Epithelial cell of proximal tubule (primary cell): ENCODE measurements around the gene PADI3. TPM values are rescaled to one million over a fixed set of nuclear protein-coding genes. Genes with fewer than 3 reads are reported as not detected.

ENCODE experiments used
- DNase-seq: peaks from one replicate; pipeline ENCODE4 v3.0.0-alpha.2; 2011; ENCODE audit warnings: low read depth
- H3K4me3 ChIP-seq: 2 replicates; pipeline ENCODE4 v1.5.1; 2011; ENCODE audit warnings: low read depth, mild to moderate bottlenecking, low read length
- total RNA-seq: library from RNA; depleted of rRNA; stranded (reverse); fragments of >200 nt; gene quantifications from 2 replicates; pipeline ENCODE4 v1.2.3, GENCODE V29; 2015
- TF ChIP-seq, protein P1 (sequence below): conservative IDR thresholded peaks from 2 replicates; pipeline ENCODE4 v1.5.1; 2012; ENCODE audit warnings: low read depth, mild to moderate bottlenecking, low read length

Gene PADI3
- total RNA-seq, 1 donor from 2014 or later: not detected

DNA sequence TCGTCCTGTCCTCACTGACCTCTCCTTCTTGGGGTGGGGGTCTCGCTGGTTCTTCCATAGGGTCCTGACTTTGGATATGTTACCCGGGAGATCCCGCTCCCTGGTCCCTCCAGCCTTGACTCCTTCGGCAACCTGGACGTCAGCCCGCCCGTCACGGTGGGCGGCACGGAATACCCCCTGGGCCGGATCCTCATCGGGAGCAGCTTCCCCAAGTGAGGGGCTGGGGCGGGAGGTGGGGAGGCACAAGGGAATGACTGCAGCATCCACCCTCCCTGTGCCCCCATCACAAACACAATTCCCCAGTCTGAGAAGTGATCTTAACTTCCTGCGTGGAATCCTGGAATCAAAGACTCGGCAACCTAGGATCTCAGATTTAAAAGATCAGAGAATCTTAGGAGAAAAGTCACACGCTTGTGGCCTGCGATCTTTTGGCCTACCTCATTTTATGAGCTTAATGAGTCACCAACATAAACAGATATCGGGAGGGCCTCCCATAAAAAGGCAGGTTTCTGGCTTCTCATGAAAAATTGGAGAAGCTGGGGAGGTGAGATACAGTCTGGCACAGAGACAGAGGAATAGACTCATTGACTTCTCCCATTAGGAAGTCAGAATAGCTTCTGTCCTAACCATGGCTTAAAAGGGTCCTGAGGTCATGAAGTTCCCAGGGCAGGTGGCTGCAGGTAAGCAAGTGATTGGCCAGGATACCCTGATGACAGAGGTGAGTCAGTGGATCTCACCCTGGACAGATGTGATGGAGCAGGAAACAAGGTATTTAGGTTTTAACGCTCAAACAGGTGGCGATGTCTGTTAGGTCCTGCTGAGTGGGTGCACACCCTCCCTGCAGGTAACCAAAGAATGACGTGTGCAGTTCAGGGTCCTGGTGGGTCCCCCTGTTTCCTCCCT lies 15.9 kb upstream of the PADI3 start:
- TF ChIP-seq, protein P1, sequence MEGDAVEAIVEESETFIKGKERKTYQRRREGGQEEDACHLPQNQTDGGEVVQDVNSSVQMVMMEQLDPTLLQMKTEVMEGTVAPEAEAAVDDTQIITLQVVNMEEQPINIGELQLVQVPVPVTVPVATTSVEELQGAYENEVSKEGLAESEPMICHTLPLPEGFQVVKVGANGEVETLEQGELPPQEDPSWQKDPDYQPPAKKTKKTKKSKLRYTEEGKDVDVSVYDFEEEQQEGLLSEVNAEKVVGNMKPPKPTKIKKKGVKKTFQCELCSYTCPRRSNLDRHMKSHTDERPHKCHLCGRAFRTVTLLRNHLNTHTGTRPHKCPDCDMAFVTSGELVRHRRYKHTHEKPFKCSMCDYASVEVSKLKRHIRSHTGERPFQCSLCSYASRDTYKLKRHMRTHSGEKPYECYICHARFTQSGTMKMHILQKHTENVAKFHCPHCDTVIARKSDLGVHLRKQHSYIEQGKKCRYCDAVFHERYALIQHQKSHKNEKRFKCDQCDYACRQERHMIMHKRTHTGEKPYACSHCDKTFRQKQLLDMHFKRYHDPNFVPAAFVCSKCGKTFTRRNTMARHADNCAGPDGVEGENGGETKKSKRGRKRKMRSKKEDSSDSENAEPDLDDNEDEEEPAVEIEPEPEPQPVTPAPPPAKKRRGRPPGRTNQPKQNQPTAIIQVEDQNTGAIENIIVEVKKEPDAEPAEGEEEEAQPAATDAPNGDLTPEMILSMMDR: no peak
- H3K4me3 ChIP-seq: peak overlapping the region; percentile 8
- DNase-seq: peak; percentile 80

DNA sequence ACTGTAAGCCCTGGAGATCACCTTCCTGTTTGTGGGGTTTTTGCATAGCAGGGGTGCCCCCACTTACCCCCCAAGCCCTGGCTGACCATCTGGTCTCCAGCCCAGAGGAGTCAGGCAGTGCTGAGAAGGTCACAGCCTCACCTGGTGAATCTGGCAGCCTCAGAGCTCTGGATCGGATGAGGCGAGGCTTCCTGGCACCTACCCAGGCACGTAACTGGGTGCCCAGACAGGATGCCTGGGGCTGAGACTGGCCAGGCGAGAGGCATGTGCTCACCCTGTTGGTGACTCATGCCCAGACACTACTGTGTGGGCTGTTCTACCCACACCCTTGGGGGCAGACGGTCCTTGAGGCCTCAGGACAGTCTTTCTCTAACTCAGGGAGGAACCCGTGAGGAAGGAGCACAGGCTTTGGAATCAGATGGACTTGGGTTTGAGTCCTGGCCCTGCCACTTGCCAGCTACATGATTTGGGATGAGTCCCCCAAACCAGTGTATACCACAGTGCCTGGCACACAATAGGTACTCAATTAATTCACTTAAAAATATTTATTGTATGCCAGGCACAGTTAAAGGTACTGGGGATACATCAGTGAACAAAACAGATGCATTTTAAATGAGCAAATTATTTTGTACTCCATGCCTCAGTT lies 15.1 kb upstream of the PADI3 start:
- TF ChIP-seq, protein P1: no peak
- peak; percentile 74 for DNase-seq
- peak overlapping the region; percentile 8 for H3K4me3 ChIP-seq

DNA sequence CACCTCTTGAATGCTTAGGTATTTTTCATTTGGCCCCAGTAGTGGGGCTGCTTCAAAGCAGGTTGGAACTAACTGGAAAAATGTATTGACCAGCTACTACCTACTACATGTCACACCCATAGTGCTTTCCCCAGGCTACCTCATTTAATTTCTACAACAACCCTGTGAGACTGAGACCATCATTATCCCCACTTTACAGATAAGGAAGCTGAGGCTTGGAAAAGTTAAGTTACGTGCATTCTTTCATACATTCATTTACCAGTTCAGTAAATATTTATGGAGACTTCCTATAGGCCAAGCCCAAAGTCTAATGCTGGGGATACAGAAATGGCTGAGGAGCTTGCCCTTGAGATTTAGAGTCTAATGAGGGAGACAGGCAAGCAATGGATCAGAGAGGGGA lies 14.5 kb upstream of the PADI3 start:
- no peak for DNase-seq
- TF ChIP-seq, protein P1: no peak
- H3K4me3 ChIP-seq: no peak overlapping the region

DNA sequence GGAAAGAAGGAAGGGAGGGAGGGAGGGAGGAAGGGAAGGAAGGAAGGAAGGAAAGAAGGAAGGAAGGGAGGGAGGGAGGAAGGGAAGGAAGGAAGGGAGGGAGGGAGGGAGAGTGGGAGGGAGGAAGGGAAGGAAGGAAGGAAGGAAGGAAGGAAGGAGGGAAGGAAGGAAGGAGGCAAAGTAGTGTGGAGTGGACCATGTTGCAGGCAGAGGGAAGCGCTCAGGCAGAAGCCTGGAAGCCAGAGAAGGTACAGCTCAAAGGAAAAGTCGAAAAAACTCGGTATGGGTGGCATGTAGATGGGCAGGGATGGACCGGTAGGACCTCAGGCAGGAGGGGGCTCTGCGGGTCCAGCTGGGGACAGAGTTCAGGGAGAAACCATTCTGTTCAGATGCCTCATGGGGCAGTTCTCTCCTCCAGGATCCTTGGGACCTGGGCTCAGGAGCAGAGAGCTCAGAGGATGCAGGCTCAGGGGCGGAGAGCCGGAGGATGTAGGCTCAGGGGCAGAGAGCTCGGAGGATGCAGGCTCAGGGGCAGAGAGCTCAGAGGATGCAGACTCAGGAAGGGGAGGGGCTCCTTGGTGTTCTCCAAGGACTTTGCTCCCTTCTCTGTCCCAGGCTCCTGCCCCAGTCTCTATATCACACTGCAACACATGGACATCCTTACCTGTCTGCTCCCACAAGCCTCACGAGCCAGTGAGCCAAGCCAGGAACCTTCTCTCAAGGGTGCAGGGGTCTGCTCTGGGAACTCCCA lies 13.6 kb upstream of the PADI3 start:
- no peak overlapping the region for H3K4me3 ChIP-seq
- no peak for DNase-seq
- TF ChIP-seq, protein P1: no peak

DNA sequence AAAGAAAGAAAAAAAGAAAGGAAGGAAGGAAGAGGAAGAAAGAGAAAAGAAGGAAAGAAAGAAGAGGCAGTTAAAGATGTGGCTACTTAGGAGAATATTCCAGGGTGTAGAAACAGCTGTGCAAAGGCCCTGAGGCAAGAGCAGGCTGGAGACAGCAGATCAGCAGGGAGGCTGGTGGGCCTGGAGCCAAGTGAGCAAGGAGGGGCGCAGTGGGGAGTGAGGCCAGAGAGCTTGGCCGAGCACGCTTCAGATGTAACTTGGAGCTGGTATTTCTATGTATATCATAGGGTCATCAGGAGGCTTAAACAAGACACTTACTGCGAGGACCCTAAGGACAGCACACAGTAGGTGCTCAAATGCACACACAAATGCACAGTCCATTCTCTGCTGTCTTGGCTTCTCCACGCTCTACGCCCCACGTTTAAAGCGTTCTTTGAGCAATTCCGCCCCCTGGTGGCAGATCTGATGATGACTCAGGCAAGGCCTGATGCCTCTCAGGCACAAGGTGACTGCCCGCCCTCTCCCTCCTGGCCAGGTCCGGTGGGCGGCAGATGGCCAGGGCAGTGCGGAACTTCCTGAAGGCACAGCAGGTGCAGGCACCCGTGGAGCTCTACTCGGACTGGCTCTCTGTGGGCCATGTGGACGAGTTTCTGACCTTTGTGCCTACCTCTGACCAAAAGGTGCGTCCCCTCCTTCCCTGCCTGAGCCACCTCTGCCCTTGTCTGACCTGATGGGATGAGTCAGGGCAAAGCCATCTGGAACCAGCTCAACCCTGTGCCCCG lies 11.9 kb upstream of the PADI3 start:
- H3K4me3 ChIP-seq: no peak overlapping the region
- peak; percentile 54 for DNase-seq
- TF ChIP-seq, protein P1: peak; percentile 85

DNA sequence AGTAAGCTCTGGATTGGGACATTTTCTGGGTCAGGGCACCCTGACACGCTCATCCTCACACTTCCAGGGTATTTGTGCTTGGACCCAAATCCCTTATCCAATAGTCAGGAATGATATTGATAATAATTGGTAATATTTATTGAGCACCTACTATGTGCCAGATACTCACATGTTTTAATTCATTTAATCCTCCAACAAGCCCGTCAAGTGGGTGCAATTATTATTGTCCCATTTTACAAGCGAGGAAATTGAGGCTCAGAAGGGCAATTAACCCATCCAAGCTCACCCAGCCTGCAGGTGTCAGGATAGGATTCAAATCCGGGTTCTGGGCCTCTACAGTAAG lies 11.4 kb upstream of the PADI3 start:
- no peak overlapping the region for H3K4me3 ChIP-seq
- TF ChIP-seq, protein P1: peak; percentile 15
- DNase-seq: no peak
